Activated CD8-positive, alpha-beta memory T cell treated with anti-CD3 and anti-CD28 coated beads, Interleukin-2, amount 50 U/mL, for 1 hour (primary cell): ENCODE measurements around the gene ATP2B2.

Experiments
- DNase-seq: peaks from one replicate; pipeline ENCODE4 v3.0.0-alpha.2; 2020; ENCODE audit errors: extremely low read depth

The ATP2B2 gene

DNA sequence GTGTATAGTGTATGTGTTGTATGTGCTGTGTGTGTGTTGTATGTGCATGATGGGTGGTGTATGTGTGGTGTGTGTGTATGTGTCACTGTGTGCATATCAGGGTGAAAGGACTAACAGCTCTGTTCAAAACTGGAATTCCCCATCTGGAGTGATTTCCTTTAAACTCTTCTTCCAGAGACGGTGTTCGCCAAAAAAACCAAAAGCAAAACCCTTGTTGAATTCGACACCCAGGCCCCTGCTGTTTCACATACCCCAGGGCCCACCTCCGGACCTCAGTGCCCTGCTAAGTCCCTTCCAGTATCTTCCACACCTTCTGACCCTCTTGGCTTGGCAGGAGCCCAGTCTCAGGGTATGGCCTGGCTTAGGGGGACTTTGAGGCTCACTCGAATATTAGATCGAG, 139.6 kb downstream of the ATP2B2 start:
- no peak for DNase-seq

DNA sequence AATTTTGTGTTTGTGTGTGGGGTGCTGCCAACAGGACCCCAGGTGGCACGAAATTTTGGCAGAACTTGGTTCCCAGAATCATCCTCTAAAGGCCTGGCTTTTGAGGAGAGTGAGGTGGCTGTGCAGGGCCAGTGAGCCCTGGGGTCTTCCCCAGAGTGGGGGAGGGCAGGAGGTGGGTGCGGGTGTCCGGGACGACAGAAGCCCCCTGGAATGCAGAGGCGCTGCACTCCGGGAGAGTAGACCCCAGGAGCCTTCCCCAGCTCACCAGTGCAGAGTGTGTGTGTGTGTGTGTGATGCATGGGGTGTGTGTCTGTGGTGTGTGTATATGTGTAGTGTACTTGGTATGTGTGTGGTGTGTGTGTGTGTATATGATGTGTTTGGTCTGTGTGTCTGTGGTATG, 140.1 kb downstream of the ATP2B2 start:
- no peak for DNase-seq

DNA sequence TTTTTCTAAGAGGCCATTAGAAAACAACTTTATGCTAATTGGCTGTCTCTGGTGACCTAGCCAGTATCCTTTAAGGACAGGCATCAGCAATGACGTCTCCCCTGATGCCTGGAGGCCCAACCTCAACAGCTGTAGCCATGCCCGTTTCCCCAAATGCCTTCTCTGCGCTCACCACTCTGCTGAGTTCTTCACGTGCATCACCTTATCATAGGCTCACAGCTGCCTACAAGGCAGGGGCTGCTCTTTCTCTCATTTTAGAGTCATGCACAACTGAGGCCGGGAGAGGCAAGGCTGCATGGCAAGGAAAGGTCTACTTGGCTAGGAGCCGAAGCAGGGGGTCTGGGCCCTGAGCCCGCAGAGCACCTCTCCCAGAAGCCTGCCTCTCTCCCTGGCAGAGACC, 140.6 kb downstream of the ATP2B2 start:
- no peak for DNase-seq

DNA sequence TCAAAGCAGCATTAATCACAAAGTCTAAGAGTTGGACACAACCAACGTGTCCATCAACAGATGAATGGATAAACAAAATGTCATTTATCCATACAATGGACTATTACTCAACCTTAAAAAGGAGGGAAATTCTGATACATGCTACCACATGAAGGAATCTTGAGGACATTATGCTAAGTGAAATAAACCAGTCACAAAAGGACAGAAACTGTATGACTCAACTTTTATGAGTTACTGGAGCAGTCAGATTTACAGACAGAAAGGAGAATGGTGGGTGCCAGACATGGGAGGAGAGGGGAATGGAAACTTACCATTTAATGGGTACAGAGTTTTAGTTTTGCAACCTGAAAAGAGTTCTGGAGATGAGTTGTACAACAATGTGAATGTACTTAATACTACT, 141.5 kb downstream of the ATP2B2 start:
- DNase-seq: no peak

DNA sequence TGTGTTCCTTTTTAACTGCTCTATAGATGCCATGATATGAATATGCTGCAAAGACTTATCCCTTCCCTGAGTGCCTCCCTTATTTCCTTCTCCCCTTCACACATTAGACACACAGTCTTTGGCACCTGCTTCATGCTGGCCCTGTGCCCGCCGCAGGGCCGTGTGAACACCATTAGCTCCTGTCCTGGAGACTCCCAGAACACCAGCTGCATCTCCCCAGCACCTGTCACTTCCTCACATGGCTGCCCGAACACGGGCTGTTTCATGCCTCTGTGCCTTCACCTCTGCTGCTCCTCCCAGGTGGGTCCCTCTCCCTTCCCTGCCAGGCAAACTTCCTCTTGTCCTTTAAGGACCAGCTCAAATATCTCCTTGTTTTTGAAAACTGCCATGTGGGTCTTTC, 144.0 kb downstream of the ATP2B2 start:
- no peak for DNase-seq

DNA sequence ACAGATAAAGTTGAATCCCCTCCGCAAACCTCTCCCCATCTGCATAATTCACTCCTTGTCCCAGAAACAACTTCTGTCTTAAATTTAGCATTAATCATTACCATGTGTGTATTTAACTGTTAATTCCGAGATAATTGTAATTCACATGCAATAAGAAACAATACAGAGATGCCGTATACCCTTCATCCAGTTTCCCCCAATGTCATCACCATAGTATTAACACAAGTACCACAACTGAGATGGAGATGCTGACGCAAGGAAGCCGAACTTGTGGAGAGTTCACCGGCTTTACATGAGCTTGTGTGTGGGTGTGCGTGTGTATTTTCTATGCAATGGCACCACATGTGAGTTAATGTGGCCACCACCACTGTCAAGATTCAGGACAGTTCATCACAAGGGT, 144.9 kb downstream of the ATP2B2 start:
- no peak for DNase-seq

DNA sequence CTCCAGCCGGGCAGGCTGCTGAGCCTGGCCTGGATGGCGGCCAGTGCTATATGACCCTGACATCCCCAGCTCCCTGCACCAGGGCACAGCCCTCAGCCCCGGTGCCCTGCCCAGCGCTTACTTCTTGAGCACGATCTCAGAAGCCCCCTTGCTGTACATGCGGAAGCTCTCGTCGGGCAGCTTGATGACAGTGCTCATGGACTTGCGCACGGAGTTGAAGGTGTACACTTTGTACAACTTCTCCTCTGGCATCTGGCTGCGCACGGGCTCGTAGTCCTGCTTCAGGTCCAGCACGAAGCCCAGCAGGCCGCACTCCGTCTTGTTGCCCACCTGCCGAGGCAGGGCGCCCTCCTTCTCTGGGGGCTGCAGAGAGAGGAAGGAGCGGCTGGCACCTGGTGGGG, 145.6 kb downstream of the ATP2B2 start:
- DNase-seq: no peak

DNA sequence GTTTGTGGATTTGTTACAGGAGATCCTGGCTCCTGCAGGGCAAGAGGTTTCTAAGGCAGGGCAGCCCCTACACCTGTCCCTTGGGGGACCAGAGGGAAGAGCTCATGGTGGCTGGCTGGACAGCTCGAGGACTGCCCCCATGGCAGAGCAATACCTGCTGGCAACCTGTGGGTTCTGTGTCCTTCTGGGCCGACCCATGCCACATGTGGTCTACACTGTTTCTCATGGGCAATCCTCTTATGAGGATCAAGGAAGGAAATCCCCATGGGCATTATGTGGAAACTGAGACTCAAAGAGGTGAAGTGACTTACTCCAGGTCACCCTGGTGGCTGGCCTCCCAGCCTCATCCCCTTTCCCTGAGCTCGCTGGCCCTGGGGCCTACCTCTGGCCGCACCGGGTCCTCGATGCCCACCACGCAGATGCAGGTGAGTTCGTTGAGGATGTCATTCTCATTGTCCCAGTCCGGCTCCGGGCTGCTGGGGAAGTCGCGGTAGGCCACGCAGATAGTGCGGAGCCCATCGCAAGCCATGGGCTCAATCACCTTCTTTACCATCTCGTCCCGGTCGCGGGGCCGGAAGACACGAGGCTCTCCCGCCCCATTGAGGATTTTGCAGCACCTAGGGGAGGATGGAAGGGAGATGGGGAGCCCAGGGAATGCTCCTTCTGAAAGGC, 146.9 kb downstream of the ATP2B2 start:
- no peak for DNase-seq

DNA sequence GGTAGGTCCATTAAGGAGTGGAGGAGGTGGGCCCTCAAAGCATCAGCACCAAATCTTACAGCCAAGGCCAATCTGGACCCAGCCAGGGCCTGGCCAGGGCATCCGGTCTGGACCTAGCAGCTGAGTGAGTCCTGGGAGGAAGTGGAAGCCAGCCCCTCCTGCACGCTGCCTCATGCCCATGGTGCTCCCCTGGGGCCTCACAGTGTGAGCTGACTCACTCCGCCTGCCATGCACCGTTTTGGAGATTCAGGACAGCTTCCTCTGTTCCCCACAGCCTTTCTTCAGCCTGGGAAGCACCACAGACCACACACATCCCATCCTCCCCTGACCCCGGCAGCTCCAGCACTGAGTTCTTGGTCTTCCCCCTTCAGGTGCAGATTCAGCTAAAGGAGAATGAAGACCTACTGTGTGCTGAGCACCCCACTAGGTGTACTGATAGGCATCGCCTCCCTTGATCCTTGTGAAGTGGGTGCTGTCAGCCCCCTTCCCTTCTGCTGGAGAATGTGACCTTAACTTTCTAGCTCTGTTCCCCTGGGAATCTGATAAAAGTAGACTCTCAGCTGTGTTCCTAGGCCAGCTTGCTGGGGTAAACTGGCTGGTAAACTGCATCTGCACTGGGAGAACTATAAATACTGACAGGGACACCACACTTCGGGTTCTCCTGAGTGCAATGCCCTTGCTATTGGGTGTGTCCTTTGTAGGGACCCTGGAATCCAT, 147.6 kb downstream of the ATP2B2 start:
- DNase-seq: no peak

DNA sequence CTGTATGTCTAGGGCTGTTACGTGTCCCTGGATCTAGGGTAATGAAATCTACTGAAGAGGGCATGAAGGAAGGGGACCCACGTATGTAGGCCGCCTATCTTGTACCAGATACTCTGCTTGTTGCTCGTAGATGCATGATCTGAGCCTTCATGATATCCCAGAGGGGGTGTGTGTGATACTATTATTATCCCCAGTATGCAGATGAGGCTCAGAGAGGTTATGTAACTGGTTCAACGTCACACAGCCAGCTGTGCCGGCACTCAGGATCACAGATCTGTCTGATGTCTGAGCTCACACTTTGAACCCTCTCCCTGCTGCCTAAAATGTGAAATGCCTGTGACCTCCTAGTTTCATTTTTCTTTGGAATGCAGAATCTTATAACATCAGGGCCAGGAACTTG, 148.3 kb downstream of the ATP2B2 start:
- no peak for DNase-seq

DNA sequence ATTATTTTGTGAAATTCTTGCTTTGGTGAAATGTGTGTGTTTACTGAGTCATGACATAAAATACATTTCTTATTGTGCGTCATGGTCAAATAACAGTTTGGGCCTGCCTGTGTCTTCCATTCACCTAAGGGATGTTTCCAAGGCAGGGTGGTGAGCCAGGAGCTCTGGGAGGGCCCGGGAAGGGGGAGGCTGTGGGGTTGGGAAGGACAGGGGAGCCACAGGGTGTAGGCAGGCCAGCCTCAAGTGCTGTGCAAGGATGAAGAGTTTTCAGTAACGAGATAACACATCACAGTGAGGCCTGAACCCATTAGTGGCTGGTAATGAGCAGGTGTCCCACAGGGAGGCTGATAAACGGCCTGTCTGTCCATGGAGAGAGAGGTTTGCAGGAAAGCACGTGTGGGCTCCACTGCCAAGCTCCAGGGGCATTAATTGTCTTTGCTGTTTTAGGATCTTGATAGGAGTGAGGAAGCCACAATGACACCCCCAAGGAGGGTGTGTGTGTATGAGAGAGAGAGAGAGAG, 148.9 kb downstream of the ATP2B2 start:
- DNase-seq: no peak

DNA sequence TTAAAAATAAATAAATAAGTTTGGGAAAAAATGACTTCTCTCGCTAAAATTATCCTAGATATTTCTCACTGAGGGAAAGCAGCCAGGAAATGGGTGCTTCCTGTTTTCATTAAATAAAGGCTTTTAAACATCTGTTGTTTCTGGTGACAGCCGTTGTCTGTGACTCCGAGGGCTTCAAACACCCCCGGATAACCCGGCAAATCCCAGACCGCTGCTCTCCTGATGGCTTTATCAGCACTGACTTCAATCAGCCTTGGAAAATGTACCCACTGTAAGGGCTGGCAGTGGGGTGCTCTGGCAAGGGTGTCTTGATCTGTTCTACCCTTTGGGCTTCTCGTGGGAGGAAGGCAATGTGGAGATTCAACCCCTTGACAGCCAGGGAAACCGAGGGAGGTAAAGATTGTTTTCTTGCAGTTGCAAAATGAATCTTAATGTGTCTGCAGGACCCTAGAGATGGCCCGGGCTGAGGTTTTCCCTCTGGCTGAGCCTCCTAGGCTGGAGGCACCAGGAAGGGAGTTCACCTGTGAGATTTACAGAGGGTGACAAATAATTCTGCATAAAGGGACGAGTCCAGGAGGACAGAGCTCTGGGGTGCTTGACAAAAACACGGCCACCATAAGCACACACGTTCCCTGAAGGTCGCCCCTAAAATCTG, 150.9 kb downstream of the ATP2B2 start:
- DNase-seq: no peak

DNA sequence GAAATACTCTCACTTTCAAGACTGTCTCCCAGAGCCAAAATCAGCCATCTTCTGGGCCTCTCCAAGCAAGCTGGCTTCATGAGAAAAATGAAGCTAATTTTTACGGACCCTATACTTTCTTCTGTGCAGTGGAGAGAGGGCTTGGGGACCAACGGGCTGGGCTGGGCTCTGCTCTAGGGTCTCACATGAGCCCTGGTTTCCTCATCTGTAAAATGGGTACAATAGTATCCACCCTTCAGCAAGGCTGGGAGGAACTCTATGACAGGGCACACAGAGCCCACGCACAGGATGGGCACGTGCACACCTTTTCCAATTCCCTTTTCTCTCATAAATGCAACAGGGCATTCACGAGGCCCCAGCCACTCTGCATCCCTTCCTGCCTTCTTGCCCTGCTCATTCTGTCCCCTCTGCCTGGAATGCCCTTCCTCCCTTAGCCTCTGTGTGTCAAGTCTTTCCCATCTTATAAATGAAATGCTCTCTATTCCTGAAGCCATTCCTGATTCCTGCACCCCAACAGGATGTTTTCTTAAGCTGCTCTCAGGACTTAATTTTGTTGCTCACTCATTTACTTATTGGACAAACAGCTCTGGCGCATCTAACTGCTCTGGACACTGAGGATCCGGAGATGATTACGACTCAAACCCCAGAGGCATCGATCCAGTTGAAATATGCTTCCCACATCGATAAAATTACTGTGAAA, 151.6 kb downstream of the ATP2B2 start:
- DNase-seq: no peak

DNA sequence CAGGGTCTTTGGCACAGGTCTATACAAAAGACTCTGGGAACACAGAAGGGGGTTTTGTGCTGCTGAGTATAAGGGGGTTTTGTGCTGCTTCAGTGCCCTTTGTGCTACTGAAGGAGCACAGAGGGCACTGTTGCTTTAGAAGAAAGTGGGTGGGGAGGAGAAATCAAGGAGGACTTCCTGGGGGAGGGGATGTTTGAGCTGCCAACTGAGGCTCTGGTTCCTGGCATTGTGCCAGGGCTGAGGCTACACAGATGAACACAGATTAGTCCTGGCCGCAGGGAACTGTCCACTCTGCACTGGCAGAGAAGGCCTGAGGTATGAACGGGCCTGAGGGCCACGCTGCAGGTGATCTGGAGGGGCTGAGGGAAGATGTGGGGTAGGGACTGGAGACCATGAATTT, 152.2 kb downstream of the ATP2B2 start:
- DNase-seq: no peak

DNA sequence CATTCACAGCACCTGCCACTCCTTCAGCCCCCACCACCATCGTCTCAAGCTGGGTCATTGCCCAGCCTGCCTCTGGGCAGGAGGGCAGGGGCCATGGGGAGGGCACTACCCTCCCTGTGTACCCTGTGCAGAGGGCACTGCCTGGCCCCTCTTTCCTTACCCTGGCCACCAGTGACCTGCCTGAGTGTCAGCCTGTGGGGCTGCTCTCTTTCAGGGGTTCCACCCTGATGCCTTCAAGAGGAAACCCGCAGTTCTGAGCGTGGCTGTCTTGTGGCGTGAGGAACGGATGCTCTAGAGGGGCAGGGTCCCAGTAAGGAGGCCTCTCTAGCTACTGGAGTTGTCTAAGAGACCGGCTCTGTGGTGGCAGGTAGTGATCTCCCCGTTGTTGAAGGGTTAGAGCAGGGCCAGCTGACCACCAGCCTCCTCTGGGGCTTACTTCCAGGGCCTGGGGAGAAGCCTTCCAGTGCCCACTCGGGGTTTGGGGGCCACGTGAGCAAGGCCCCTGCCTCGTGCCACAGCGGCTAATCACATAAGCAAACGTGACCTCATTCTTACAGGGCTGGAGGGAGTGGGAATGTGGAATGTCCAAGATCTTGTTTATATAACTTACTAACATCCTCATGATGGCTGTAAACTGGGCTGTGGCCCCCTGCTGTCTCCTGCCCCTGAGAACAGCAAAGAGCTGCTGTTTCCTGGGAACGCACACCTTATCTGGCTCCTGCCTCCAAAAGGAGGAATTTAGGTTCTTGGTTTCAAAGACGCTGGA, 153.1 kb downstream of the ATP2B2 start:
- no peak for DNase-seq

DNA sequence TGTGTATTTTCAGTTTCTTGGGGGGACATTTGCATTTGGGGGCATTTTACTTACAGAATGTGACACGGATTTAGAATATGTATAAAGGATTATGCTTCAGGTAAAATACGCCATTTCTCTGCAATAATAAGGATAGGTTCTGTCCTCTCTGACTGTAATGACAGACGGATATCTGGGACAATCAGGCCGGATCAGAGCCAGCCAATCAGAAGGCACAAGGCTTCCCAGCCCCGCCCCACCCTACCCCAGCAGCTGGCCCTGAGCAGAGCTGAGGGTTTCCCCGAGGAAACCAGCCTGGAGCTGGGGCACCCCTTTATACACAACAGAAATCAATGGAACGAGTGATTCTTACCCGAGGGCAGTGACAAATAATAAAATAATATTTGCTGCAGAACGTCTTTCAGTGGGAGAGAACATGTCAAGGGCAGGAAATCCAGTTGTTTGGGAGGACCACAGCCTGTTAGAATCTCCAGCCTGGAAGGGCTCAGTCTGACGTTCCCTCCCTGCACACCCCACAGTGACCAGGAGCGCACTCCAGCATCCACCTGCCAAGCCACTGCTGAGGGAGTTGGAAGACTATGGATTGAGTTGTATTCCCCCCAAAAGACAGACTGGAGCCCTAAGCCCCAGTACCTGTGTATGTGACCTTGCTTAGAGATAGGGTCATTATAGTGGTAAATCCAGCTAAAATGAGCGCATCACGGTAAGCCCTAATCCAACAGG, 154.2 kb downstream of the ATP2B2 start:
- DNase-seq: no peak

DNA sequence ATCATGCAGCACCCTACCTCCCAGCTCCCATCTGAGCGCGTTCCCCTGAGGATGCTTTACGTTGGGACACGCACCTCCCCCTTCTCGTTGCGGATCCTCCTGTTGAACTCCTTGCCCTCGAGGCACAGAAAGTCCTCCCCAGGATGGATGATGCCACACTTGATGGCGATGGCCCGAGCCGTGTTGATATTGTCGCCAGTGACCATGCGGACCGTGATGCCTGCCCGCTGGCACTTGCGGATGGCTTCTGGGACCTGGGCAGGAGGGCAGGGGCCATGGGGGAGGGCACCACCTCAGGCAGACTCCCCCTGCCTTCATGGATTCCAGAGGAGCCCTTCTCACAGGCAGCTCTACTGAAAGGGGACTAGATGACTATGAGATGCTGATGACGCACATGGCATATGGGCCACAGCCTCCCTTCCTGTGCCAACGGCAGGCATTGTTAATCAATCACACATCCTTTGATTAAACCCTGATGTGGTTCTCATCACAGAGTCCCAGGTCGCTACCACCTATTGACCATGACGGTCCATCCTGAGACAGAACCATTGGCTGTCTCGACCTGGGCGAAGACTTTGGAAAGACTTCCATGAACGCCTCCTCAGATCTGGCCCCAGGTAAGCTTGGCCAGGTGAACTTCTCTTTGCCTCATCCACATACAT, 154.9 kb downstream of the ATP2B2 start:
- DNase-seq: no peak

DNA sequence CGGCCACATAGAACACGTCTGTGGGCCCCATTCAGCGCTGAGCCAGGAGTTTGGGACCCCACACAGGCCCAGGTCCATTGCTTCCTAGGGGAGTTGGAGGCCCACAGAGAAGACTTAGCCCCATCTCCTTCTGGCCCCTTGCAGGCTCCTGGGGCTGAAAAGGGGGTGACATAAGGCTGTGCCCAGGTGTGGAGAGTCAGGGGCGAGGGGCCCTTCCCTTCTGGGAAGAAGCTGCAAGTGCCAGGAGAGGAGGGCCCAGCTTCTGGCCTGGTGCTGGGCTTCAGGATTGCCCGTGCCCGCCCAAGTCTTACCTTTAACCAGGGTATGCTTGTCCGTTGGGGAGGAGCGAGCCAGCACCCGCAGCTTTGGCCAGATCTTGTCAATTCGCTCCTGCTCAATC, 155.6 kb downstream of the ATP2B2 start:
- DNase-seq: no peak

DNA sequence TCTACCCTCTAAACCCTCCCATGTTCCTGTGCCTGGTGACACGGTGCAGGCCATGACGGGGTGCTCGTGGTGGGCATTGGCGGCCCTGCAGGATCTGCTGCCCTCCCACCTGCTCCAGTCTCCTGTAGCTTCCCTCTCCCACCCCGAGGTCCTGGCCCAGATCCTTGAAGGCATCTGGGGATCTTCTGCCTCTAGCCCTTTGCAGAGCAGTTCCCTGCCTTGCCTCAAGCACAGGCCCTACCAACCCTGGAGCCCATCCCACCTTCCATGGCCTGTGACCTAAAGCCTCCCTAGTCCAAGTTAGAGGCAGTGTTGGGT, 157.0 kb downstream of the ATP2B2 start:
- no peak for DNase-seq

DNA sequence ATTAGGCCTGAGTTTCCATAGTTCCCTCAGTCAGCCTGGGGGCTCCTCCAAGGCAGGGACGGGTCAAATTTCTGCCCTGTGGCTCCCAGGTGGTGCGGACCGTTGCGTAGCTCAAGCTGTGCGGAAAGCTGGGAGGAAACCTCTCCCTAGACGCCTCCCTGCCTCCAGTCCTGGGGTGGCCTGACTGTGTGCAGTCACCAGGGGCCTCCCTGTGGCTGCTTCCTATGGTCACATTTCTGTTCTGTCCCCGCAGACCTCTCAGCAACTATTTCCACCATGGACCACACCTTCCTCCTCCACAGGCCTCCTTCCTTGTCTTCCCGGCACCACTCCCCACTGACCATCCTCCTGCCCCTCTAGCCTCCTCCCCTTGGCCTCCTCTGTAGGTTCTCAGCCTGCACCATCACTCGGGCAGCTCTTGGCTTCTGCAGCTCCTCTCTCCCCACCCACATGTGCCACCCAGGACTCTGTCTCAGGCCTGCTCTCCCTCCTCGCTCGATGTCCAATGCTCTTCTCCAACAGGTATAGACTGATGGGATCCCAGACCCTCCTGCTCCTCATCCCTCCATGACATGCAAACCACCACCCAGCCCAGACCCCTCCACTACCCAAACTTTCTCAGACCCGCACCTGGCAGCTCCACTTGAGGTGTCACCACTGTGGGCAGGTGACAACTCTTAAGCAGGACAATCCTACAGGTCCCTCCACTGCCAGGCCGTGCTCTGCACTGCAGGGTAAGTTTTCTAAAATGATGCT, 157.6 kb downstream of the ATP2B2 start:
- no peak for DNase-seq
